GM23338 (cell line): Measurements from ENCODE around the gene PCNT. TPM values are rescaled to one million over a fixed set of nuclear protein-coding genes. Genes with fewer than 3 reads are reported as not detected.

Experiments
- ATAC-seq: fragments of 200-7000 bp; cut with Tn5 transposase; 3 replicates; pipeline ENCODE4 v1.9.1; 2020
- DNase-seq: peaks from one replicate; pipeline ENCODE4 v3.0.0-alpha.2; 2015; ENCODE audit warnings: low spot score
- H2AFZ ChIP-seq: fragments of 200-600 bp; sonication (generic); 2 replicates; pipeline ENCODE4 v1.8.0; 2016; ENCODE audit warnings: antibody characterized with exemption, mild to moderate bottlenecking, moderate library complexity
- H3F3A ChIP-seq: fragments of 200-600 bp; sonication (generic); replicated peaks from 2 replicates; pipeline ENCODE4 v1.8.0; 2017; ENCODE audit warnings: antibody characterized with exemption, mixed run types, low read depth
- H3K27ac ChIP-seq: fragments of 200-600 bp; sonication (generic); 2 replicates; pipeline ENCODE4 v1.6.1; 2016; ENCODE audit warnings: low read depth
- H3K27me3 ChIP-seq: fragments of 200-600 bp; sonication (generic); 2 replicates; pipeline ENCODE4 v1.8.0; 2016; ENCODE audit warnings: mild to moderate bottlenecking, mixed run types, moderate library complexity; ENCODE audit not compliant: insufficient read depth
- H3K36me3 ChIP-seq: fragments of 200-600 bp; sonication (generic); 2 replicates; pipeline ENCODE4 v1.8.0; 2016; ENCODE audit warnings: mild to moderate bottlenecking; ENCODE audit not compliant: insufficient read depth
- H3K4me1 ChIP-seq: fragments of 200-600 bp; sonication (generic); 2 replicates; pipeline ENCODE4 v1.8.0; 2016; ENCODE audit warnings: mild to moderate bottlenecking, moderate library complexity; ENCODE audit not compliant: insufficient read depth
- H3K4me2 ChIP-seq: fragments of 200-600 bp; sonication (generic); 2 replicates; pipeline ENCODE4 v1.7.1; 2017; ENCODE audit warnings: mixed run types
- H3K4me3 ChIP-seq: fragments of 200-600 bp; sonication (generic); 2 replicates; pipeline ENCODE4 v1.6.1; 2016; ENCODE audit warnings: mixed run types
- H3K79me2 ChIP-seq: fragments of 200-600 bp; sonication (generic); replicated peaks from 2 replicates; pipeline ENCODE4 v1.8.0; 2017; ENCODE audit warnings: mild to moderate bottlenecking; ENCODE audit not compliant: insufficient read depth
- H3K9me2 ChIP-seq: fragments of 200-600 bp; sonication (generic); 2 replicates; pipeline ENCODE4 v1.8.0; 2017; ENCODE audit not compliant: insufficient read depth
- H4K20me1 ChIP-seq: fragments of 200-600 bp; sonication (generic); replicated peaks from 2 replicates; pipeline ENCODE4 v1.8.0; 2017; ENCODE audit warnings: mild to moderate bottlenecking; ENCODE audit not compliant: insufficient read depth
- H3K27ac Mint-ChIP-seq: 2 replicates; pipeline ENCODE4 v1.8.0; 2020; ENCODE audit warnings: inconsistent platforms, mild to moderate bottlenecking, moderate library complexity, mixed read lengths
- H3K27me3 Mint-ChIP-seq: 3 replicates; pipeline ENCODE4 v1.8.0; 2022; ENCODE audit warnings: low read depth, mild to moderate bottlenecking, moderate library complexity, mixed read lengths, inconsistent platforms; ENCODE audit not compliant: insufficient read depth, poor library complexity
- H3K36me3 Mint-ChIP-seq: 3 replicates; pipeline ENCODE4 v1.8.0; 2021; ENCODE audit warnings: low read depth, mild to moderate bottlenecking, inconsistent platforms, moderate library complexity, mixed read lengths
- H3K4me1 Mint-ChIP-seq: 3 replicates; pipeline ENCODE4 v1.8.0; 2020; ENCODE audit warnings: mild to moderate bottlenecking, inconsistent platforms, mixed read lengths
- H3K4me3 Mint-ChIP-seq: 3 replicates; pipeline ENCODE4 v1.8.0; 2021; ENCODE audit warnings: moderate library complexity, mild to moderate bottlenecking, inconsistent platforms, mixed read lengths
- H3K9me3 Mint-ChIP-seq: 3 replicates; pipeline ENCODE4 v1.8.0; 2020; ENCODE audit warnings: moderate library complexity, mild to moderate bottlenecking, inconsistent platforms, mixed read lengths
- CREB1 ChIP-seq: fragments of 250-450 bp; sonication (Bioruptor Pico); IDR thresholded peaks from 2 replicates; pipeline ENCODE4 v1.5.0; 2020; ENCODE audit warnings: low read depth, mild to moderate bottlenecking, moderate library complexity
- EZH2 ChIP-seq: fragments of 200-600 bp; sonication (generic); IDR thresholded peaks from one replicate; pipeline ENCODE4 v1.8.0; 2017; ENCODE audit warnings: antibody characterized with exemption, mild to moderate bottlenecking, low read depth; ENCODE audit not compliant: unreplicated experiment
- EZH2phosphoT487 ChIP-seq: fragments of 200-600 bp; sonication (generic); IDR thresholded peaks from one replicate; pipeline ENCODE4 v1.8.1; 2018; ENCODE audit warnings: antibody characterized with exemption; ENCODE audit not compliant: unreplicated experiment
- JUNB ChIP-seq: IDR thresholded peaks from one replicate; pipeline ENCODE4 v1.6.1; 2016; ENCODE audit warnings: antibody characterized with exemption; ENCODE audit not compliant: unreplicated experiment
- NANOG ChIP-seq: IDR thresholded peaks from 2 replicates; pipeline ENCODE4 v1.6.1; 2016; ENCODE audit warnings: antibody characterized with exemption, borderline replicate concordance
- POLR2AphosphoS5 ChIP-seq: IDR thresholded peaks from 2 replicates; pipeline ENCODE4 v1.6.1; 2016; ENCODE audit warnings: antibody characterized with exemption, low read depth
- REST ChIP-seq: IDR thresholded peaks from one replicate; pipeline ENCODE4 v1.6.1; 2018; ENCODE audit warnings: antibody characterized with exemption; ENCODE audit not compliant: unreplicated experiment
- STAT1 ChIP-seq: IDR thresholded peaks from one replicate; pipeline ENCODE4 v1.6.1; 2016; ENCODE audit warnings: antibody characterized with exemption; ENCODE audit not compliant: unreplicated experiment
- ZNF114 ChIP-seq: fragments of 250-450 bp; sonication (Bioruptor Pico); IDR thresholded peaks from 2 replicates; pipeline ENCODE4 v1.5.0; 2020; ENCODE audit warnings: mild to moderate bottlenecking, moderate library complexity
- ZNF331 ChIP-seq: fragments of 250-450 bp; sonication (Bioruptor Pico); IDR thresholded peaks from 2 replicates; pipeline ENCODE4 v1.5.0; 2020; ENCODE audit warnings: low read depth, mild to moderate bottlenecking, moderate library complexity
- ZNF462 ChIP-seq: fragments of 250-450 bp; sonication (Bioruptor Pico); IDR thresholded peaks from 2 replicates; pipeline ENCODE4 v1.5.0; 2020; ENCODE audit warnings: mild to moderate bottlenecking, moderate library complexity
- polyA plus RNA-seq: library from polyadenylated mRNA; unstranded; fragments of >200 nt; fragmentation: Nextera tagmentation; extraction: Ambion mirVana; gene quantifications from 2 replicates; pipeline ENCODE4 v1.2.1, GENCODE V29; 2016
- total RNA-seq: library from RNA; depleted of rRNA; stranded (reverse); fragments of >200 nt; shearing (Covaris generic); gene quantifications from 2 replicates; pipeline ENCODE4 v1.2.3, GENCODE V29; 2014
- TF ChIP-seq, protein P1 (sequence below): IDR thresholded peaks from 2 replicates; pipeline ENCODE4 v1.6.1; 2016; ENCODE audit warnings: antibody characterized with exemption
- TF ChIP-seq, protein P2 (sequence below), 2 experiments: fragments of 200-600 bp in 1 of 2; sonication (generic) in 1 of 2; conservative IDR thresholded peaks; 2 replicates each; pipeline versions ENCODE4 v1.5.1 to v1.6.1; 2016 to 2017; ENCODE audit warnings: antibody characterized with exemption in 2 of 2, low read depth in 2 of 2, mild to moderate bottlenecking in 2 of 2, moderate library complexity in 1 of 2

The PCNT gene
- total and polyA plus RNA-seq, 2 experiments from 2014 or later: 39.6 to 46.1 TPM

GRCh38 chr21:46493828-46494227 lies 169.9 kb downstream of the PCNT start:
- no peak overlapping the region for H3K27ac Mint-ChIP-seq
- no peak for DNase-seq
- H2AFZ ChIP-seq: no peak overlapping the region
- H3K4me1 Mint-ChIP-seq: peaks cover 4% of the 10 kb centered on the region
- no peaks in the 10 kb centered on the region for H3K9me2 ChIP-seq
- peaks cover 15% of the 10 kb centered on the region; the same call in 2 of the 3 replicates for H3K36me3 Mint-ChIP-seq
- peaks cover 3% of the 10 kb centered on the region for H3K27me3 Mint-ChIP-seq
- TF ChIP-seq EZH2 (no peak), POLR2AphosphoS5 (no peak), EZH2phosphoT487 (no peak), STAT1 (no peak), JUNB (no peak), ZNF462 (no peak), REST (no peak), CREB1 (CRISPR knock-in tag) (no peak), ZNF114 (CRISPR knock-in tag) (no peak), NANOG (no peak), ZNF331 (no peak)
- TF ChIP-seq, protein P1, sequence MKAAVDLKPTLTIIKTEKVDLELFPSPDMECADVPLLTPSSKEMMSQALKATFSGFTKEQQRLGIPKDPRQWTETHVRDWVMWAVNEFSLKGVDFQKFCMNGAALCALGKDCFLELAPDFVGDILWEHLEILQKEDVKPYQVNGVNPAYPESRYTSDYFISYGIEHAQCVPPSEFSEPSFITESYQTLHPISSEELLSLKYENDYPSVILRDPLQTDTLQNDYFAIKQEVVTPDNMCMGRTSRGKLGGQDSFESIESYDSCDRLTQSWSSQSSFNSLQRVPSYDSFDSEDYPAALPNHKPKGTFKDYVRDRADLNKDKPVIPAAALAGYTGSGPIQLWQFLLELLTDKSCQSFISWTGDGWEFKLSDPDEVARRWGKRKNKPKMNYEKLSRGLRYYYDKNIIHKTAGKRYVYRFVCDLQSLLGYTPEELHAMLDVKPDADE: no peak
- TF ChIP-seq, protein P2, sequence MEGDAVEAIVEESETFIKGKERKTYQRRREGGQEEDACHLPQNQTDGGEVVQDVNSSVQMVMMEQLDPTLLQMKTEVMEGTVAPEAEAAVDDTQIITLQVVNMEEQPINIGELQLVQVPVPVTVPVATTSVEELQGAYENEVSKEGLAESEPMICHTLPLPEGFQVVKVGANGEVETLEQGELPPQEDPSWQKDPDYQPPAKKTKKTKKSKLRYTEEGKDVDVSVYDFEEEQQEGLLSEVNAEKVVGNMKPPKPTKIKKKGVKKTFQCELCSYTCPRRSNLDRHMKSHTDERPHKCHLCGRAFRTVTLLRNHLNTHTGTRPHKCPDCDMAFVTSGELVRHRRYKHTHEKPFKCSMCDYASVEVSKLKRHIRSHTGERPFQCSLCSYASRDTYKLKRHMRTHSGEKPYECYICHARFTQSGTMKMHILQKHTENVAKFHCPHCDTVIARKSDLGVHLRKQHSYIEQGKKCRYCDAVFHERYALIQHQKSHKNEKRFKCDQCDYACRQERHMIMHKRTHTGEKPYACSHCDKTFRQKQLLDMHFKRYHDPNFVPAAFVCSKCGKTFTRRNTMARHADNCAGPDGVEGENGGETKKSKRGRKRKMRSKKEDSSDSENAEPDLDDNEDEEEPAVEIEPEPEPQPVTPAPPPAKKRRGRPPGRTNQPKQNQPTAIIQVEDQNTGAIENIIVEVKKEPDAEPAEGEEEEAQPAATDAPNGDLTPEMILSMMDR (conservative IDR thresholded peaks at IDR 0.05; ENCODE audit: low read depth in 2 of 2): no peak
- no peak overlapping the region for H3K27ac ChIP-seq
- H3F3A ChIP-seq: no peaks in the 10 kb centered on the region
- no peaks in the 10 kb centered on the region for H3K79me2 ChIP-seq
- H3K4me3 Mint-ChIP-seq: no peak overlapping the region
- peaks cover 14% of the 10 kb centered on the region; the same call in 1 of the 2 replicates for H3K36me3 ChIP-seq
- no peak overlapping the region for H3K4me3 ChIP-seq
- H3K4me1 ChIP-seq: no peaks in the 10 kb centered on the region
- no peaks in the 10 kb centered on the region for H3K9me3 Mint-ChIP-seq
- no peaks in the 10 kb centered on the region for H3K27me3 ChIP-seq
- peaks cover 5% of the 10 kb centered on the region; the same call in 1 of the 2 replicates for H4K20me1 ChIP-seq
- H3K4me2 ChIP-seq: no peak overlapping the region
- no peak for ATAC-seq
